ENCODE results near the gene PUM1. TPM values are rescaled to one million over a fixed set of nuclear protein-coding genes. Genes with fewer than 3 reads are reported as not detected.

PUM1 gene
- total RNA-seq, 1 experiment from 2014 or later, result 43.3 TPM

GRCh38 chr1:30919025-30919881 lies 146.3 kb downstream of the PUM1 start:
- ChIA-PET POLR2A (ENCODE audit: unreplicated experiment) (no interaction called here), CTCF (no interaction called here)
- Histone ChIP-seq H3K4me1 (ENCODE audit: insufficient read depth, low read length) (no peaks in the 10 kb centered on the region), H3K9me3 (ENCODE audit: low read length) (no peaks in the 10 kb centered on the region), H3F3A (ENCODE audit: low read length, unreplicated experiment) (no peaks in the 10 kb centered on the region), H2AFZ (ENCODE audit: low read length) (no peak overlapping the region), H3K4me3 (ENCODE audit: low read length) (no peak overlapping the region), H3K27ac (ENCODE audit: low read length) (no peak overlapping the region), H3K4me2 (ENCODE audit: low read length) (no peak overlapping the region), H3K9me2 (replicated peaks; ENCODE audit: low read length) (no peaks in the 10 kb centered on the region), H3K27me3 (ENCODE audit: low read length) (no peaks in the 10 kb centered on the region), H3K79me2 (ENCODE audit: low read length) (no peaks in the 10 kb centered on the region), H4K20me1 (ENCODE audit: low read length) (no peaks in the 10 kb centered on the region), H3K36me3 (ENCODE audit: low read depth, low read length) (no peaks in the 10 kb centered on the region), H3K9ac (ENCODE audit: low read length) (no peak overlapping the region)
- TF ChIP-seq EZH2phosphoT487 (IDR thresholded peaks at IDR 0.05; ENCODE audit: borderline replicate concordance, low read length), result no peak
- no peak for TF ChIP-seq CTCF (conservative IDR thresholded peaks at IDR 0.05; ENCODE audit: low read depth, low read length)
- TF ChIP-seq EZH2 (IDR thresholded peaks at IDR 0.05; ENCODE audit: low read length, unreplicated experiment), result no peak
- ATAC-seq, result no peak
- DNase-seq, result peak; percentile 50
- no TSS peak for BruUV-seq (replicated peaks)
- intact Hi-C loops (cut with micrococcal nuclease), result no loop called here

- CTCF ChIA-PET, result no interaction called here
- BruUV-seq (replicated peaks), result no TSS peak
These were observed 149.2 kb downstream of the PUM1 start for GRCh38 chr1:30916296-30916695.

More at GRCh38 chr1:30916296-30916695, 149.2 kb downstream of the PUM1 start:
- Histone ChIP-seq H3K9me3 (ENCODE audit: low read length) (no peaks in the 10 kb centered on the region), H3K27me3 (ENCODE audit: low read length) (no peaks in the 10 kb centered on the region), H2AFZ (ENCODE audit: low read length) (no peak overlapping the region), H3F3A (ENCODE audit: low read length, unreplicated experiment) (no peaks in the 10 kb centered on the region), H3K27ac (ENCODE audit: low read length) (no peak overlapping the region), H3K9ac (ENCODE audit: low read length) (no peak overlapping the region), H3K36me3 (ENCODE audit: low read depth, low read length) (no peaks in the 10 kb centered on the region; the same call in 1 of the 2 replicates), H3K4me2 (ENCODE audit: low read length) (no peak overlapping the region), H4K20me1 (ENCODE audit: low read length) (no peaks in the 10 kb centered on the region), H3K9me2 (replicated peaks; ENCODE audit: low read length) (no peaks in the 10 kb centered on the region), H3K4me3 (ENCODE audit: low read length) (no peak overlapping the region), H3K79me2 (ENCODE audit: low read length) (no peaks in the 10 kb centered on the region), H3K4me1 (ENCODE audit: insufficient read depth, low read length) (no peaks in the 10 kb centered on the region)
- intact Hi-C loops (cut with micrococcal nuclease), result no loop called here
- no peak for DNase-seq
- ATAC-seq, result no peak
- TF ChIP-seq EZH2phosphoT487 (IDR thresholded peaks at IDR 0.05; ENCODE audit: borderline replicate concordance, low read length), result no peak
- no peak for TF ChIP-seq CTCF (conservative IDR thresholded peaks at IDR 0.05; ENCODE audit: low read depth, low read length)
- no peak for TF ChIP-seq EZH2 (IDR thresholded peaks at IDR 0.05; ENCODE audit: low read length, unreplicated experiment)
- POLR2A ChIA-PET (ENCODE audit: unreplicated experiment), result no interaction called here
